NCI-H187 treated with DMSO at 0.1 percent for 48 hours (cell line): ENCODE data around the gene DYRK2.
"Not testable (repeated sequence)": the region's sequence is repeated elsewhere in the genome, so short reads cannot be mapped to it uniquely, and the experiment has no call there.

ENCODE experiments used
- DNase-seq: peaks from one replicate; lab custom pipeline; 2025; lab: John Stamatoyannopoulos, UW

The DYRK2 gene

GRCh38 chr12:67671419-67671818 lies 22.9 kb downstream of the DYRK2 start:
- DNase-seq, result no peak

GRCh38 chr12:67671892-67672291 lies 23.3 kb downstream of the DYRK2 start:
- no peak for DNase-seq

DNA sequence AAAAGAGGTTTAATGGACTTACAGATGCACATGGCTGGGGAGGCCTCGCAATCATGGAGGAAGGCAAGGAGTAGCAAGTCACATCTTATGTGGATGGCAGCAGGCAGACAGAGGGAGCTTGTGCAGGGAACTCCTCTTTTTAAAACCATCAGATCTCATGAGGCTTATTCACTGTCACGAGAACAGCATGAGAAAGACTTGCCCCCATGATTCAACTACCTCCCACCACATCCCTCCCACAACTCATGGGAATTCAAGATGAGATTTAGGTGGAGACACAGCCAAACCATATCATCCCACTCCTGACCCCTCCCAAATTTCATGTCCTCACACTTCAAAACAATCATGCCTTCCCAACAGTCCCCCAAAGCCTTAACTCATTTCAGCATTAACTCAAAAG lies 24.0 kb downstream of the DYRK2 start:
- not testable (repeated sequence) for DNase-seq

DNA sequence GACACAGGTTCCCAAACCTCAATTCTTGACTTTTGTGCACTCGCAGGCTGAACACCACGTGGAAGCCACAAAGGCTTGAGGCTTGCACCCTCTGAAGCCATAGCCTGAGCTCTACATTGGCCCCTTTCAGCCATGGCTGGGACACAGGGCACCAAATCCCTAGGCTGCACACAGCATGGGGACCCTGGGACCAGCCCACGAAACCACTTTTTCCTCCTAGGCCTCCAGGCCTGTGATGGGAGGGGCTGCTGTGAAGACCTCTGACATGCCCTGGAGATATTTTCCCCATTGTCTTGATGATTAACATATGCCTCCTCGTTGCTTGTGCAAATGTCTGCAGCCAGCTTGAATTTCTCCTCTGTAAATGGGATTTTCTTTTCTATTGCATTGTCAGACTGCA lies 25.0 kb downstream of the DYRK2 start:
- not testable (repeated sequence) for DNase-seq

- no peak for DNase-seq
Observed at GRCh38 chr12:67674417-67674816, 25.9 kb downstream of the DYRK2 start.

DNA sequence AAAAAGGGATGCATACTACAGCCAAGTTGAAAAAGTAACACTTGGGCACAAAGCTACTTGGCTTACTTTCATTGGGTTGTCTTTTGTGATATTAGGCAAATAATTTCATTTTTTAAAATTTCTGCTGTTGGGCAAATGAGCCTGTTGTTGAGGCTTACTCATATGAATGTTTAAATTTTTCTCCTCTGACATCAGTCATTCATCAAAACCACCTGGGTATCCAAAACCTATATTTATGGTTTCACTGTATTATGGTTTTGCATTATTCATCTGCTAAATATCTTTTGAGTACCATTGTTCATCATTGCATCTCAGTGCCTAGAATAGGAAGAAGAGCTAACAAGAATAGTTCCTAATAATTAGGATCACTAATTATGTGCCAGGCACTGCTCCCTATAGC lies 28.1 kb downstream of the DYRK2 start:
- DNase-seq, result no peak

DNA sequence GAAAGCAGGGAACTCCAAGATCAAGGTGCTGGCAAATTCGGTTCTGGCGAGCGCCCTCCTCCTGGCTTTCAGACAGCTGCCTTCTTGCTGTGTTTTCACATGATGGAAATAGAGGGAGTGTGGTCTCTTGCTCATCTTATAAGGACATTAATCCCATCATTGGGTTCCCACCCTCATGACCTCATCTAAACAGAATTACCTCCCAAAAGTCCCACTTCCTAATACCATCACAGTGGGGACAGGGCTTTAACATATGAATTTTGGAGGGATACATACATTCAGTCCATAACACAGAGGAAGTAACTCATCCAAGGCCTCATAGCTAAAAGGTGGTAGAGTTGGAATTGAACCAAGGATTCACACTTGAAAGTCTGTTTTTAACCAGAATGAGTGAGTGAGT lies 28.6 kb downstream of the DYRK2 start:
- DNase-seq, result no peak

- no peak for DNase-seq
Observed at GRCh38 chr12:67681105-67681778, 32.7 kb downstream of the DYRK2 start.

GRCh38 chr12:67681941-67682620 lies 33.5 kb downstream of the DYRK2 start:
- no peak for DNase-seq

- DNase-seq, result no peak
Observed at GRCh38 chr12:67689385-67689784, 40.8 kb downstream of the DYRK2 start.

GRCh38 chr12:67690656-67691055 lies 42.1 kb downstream of the DYRK2 start:
- DNase-seq, result no peak

- DNase-seq, result no peak
Observed at GRCh38 chr12:67691220-67691619, 42.7 kb downstream of the DYRK2 start.

GRCh38 chr12:67692135-67692534 lies 43.6 kb downstream of the DYRK2 start:
- DNase-seq, result no peak

GRCh38 chr12:67692966-67693365 lies 44.4 kb downstream of the DYRK2 start:
- DNase-seq, result no peak

DNA sequence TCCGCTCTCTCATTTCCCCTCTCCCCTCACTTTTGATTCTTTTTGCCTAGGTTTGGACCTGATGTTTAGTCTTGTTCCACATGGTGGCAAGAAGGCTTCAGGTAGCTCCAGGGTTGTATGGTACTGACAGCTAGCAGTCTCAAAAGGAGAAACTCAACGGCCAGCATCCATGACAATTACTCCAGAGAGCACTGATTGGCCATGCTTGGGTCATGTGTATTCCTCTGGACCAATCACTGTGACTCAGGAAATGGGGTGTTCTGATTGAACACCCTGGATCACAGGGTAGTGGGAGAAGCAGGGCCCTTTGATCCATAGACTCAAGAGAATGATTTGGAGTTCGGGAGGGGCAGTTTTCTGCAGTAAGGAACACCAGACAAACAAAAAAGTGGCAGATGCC lies 45.3 kb downstream of the DYRK2 start:
- no peak for DNase-seq

DNA sequence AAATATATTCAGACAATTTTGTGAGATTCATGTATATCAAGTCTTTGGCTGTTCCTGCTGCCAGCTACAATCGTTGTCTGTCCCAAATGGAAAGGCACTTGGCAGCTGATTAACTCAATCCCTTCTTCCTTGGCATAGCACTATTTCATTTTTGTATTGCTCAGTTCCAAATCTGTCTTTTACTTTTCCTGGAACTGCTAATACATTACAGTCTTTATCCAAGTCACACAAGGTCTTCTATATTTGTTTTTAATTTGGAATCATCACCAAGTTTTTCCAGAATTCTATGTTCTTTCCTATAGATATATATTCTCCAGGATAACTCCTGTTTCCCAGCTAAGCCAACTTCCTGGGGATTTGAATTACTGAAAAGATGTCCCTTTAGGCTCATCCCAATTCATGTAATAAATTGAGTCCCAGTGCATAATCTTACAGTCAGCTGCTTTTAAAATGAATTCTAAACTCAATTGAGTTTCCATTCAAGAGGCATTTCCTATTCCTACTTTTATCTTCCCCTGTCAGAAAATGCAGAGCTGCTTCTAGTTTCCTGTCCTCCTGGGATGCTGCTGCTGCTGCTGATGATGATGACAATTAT lies 45.9 kb downstream of the DYRK2 start:
- DNase-seq, result no peak

- no peak for DNase-seq
Observed at GRCh38 chr12:67695974-67696373, 47.4 kb downstream of the DYRK2 start.

GRCh38 chr12:67697443-67697842 lies 48.9 kb downstream of the DYRK2 start:
- no peak for DNase-seq

GRCh38 chr12:67697967-67698366 lies 49.4 kb downstream of the DYRK2 start:
- DNase-seq, result no peak

- DNase-seq, result no peak
Observed at GRCh38 chr12:67698672-67699581, 50.4 kb downstream of the DYRK2 start.

- no peak for DNase-seq
Observed at GRCh38 chr12:67701121-67701520, 52.6 kb downstream of the DYRK2 start.

GRCh38 chr12:67702136-67702535 lies 53.6 kb downstream of the DYRK2 start:
- no peak for DNase-seq
